Measurements from ENCODE around the gene SALL3. TPM values are rescaled to one million over a fixed set of nuclear protein-coding genes. Genes with fewer than 3 reads are reported as not detected.

The SALL3 gene
- total RNA-seq, 3 donors from 2014 or later, result not detected

GRCh38 chr18:78945628-78946027, 34.0 kb upstream of the SALL3 start:
- Histone ChIP-seq H3K4me1 (no peaks in the 10 kb centered on the region), H3K27me3 (peaks cover 0 to 39% of the 10 kb centered on the region in 2 donors), H3K4me3 (no peak overlapping the region), H3K36me3 (no peaks in the 10 kb centered on the region), H3K27ac (no peak overlapping the region), H3K9me3 (no peaks in the 10 kb centered on the region)
- intact Hi-C loops (cut with DNase I; ENCODE audit: low total_unique reads), result no loop called here
- no peak for DNase-seq (ENCODE audit: low spot score in 2 of 2)
- TF ChIP-seq POLR2AphosphoS5 (IDR thresholded peaks at IDR 0.05), result no peak
- TF ChIP-seq POLR2A (IDR thresholded peaks at IDR 0.05), result no peak
- no peak for TF ChIP-seq CTCF (IDR thresholded peaks at IDR 0.05)

GRCh38 chr18:78947291-78947690, 32.3 kb upstream of the SALL3 start:
- no peak for TF ChIP-seq POLR2A (IDR thresholded peaks at IDR 0.05)
- no peak for TF ChIP-seq POLR2AphosphoS5 (IDR thresholded peaks at IDR 0.05)
- TF ChIP-seq CTCF (IDR thresholded peaks at IDR 0.05), result no peak
- Histone ChIP-seq H3K4me3 (no peak overlapping the region), H3K27me3 (peaks cover 0 to 39% of the 10 kb centered on the region in 2 donors), H3K4me1 (no peaks in the 10 kb centered on the region), H3K27ac (no peak overlapping the region), H3K36me3 (no peaks in the 10 kb centered on the region), H3K9me3 (peaks cover 8 to 10% of the 10 kb centered on the region in 2 donors)
- DNase-seq (ENCODE audit: low spot score in 2 of 2), result no peak
- intact Hi-C loops (cut with DNase I; ENCODE audit: low total_unique reads), result no loop called here

GRCh38 chr18:78948221-78948620, 31.4 kb upstream of the SALL3 start:
- DNase-seq (ENCODE audit: low spot score in 2 of 2), result no peak
- intact Hi-C loops (cut with DNase I; ENCODE audit: low total_unique reads), result no loop called here
- no peak overlapping the region for H3K4me3 ChIP-seq
- no peaks in the 10 kb centered on the region for H3K4me1 ChIP-seq
- H3K36me3 ChIP-seq, result no peaks in the 10 kb centered on the region
- peaks cover 8 to 10% of the 10 kb centered on the region in 2 donors for H3K9me3 ChIP-seq
- TF ChIP-seq POLR2AphosphoS5 (IDR thresholded peaks at IDR 0.05) (no peak), POLR2A (IDR thresholded peaks at IDR 0.05) (no peak), CTCF (IDR thresholded peaks at IDR 0.05) (no peak)
- no peak overlapping the region for H3K27ac ChIP-seq
- peaks cover 0 to 35% of the 10 kb centered on the region in 2 donors for H3K27me3 ChIP-seq

- H3K4me3 ChIP-seq, result no peak overlapping the region
- DNase-seq (ENCODE audit: low spot score in 2 of 2), result no peak
- H3K36me3 ChIP-seq, result no peaks in the 10 kb centered on the region
- TF ChIP-seq CTCF (IDR thresholded peaks at IDR 0.05) (no peak), POLR2A (IDR thresholded peaks at IDR 0.05) (no peak), POLR2AphosphoS5 (IDR thresholded peaks at IDR 0.05) (no peak)
- peaks cover 8 to 10% of the 10 kb centered on the region in 2 donors for H3K9me3 ChIP-seq
- H3K4me1 ChIP-seq, result no peaks in the 10 kb centered on the region
- intact Hi-C loops (cut with DNase I; ENCODE audit: low total_unique reads), result no loop called here
- peaks cover 0 to 31% of the 10 kb centered on the region in 2 donors for H3K27me3 ChIP-seq
- no peak overlapping the region for H3K27ac ChIP-seq
These were observed 30.9 kb upstream of the SALL3 start for GRCh38 chr18:78948707-78949106.

GRCh38 chr18:78949216-78949615, 30.4 kb upstream of the SALL3 start:
- Histone ChIP-seq H3K27me3 (peaks cover 0 to 26% of the 10 kb centered on the region in 2 donors), H3K36me3 (no peaks in the 10 kb centered on the region), H3K4me3 (no peak overlapping the region), H3K27ac (no peak overlapping the region), H3K9me3 (peaks cover 8 to 10% of the 10 kb centered on the region in 2 donors), H3K4me1 (no peaks in the 10 kb centered on the region)
- DNase-seq (ENCODE audit: low spot score in 2 of 2), result no peak
- TF ChIP-seq POLR2A (IDR thresholded peaks at IDR 0.05) (no peak), POLR2AphosphoS5 (IDR thresholded peaks at IDR 0.05) (no peak), CTCF (IDR thresholded peaks at IDR 0.05) (no peak)
- intact Hi-C loops (cut with DNase I; ENCODE audit: low total_unique reads), result no loop called here
